ENCODE data around the gene MAP3K7CL.

GRCh38 chr21:29168891-29169315 lies 38.5 kb downstream of the MAP3K7CL start:
- TF ChIP-seq, protein P1, sequence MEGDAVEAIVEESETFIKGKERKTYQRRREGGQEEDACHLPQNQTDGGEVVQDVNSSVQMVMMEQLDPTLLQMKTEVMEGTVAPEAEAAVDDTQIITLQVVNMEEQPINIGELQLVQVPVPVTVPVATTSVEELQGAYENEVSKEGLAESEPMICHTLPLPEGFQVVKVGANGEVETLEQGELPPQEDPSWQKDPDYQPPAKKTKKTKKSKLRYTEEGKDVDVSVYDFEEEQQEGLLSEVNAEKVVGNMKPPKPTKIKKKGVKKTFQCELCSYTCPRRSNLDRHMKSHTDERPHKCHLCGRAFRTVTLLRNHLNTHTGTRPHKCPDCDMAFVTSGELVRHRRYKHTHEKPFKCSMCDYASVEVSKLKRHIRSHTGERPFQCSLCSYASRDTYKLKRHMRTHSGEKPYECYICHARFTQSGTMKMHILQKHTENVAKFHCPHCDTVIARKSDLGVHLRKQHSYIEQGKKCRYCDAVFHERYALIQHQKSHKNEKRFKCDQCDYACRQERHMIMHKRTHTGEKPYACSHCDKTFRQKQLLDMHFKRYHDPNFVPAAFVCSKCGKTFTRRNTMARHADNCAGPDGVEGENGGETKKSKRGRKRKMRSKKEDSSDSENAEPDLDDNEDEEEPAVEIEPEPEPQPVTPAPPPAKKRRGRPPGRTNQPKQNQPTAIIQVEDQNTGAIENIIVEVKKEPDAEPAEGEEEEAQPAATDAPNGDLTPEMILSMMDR (IDR thresholded peaks at IDR 0.05), result no peak
- TF ChIP-seq POLR2A (IDR thresholded peaks at IDR 0.05), result no peak

Measured in Peyer's patch (tissue), 4 donors.